Liver (tissue), 9 donors: ENCODE data around the gene TMEM38B. TPM values are rescaled to one million over a fixed set of nuclear protein-coding genes. Genes with fewer than 3 reads are reported as not detected.
"Not testable (repeated sequence)": the region's sequence is repeated elsewhere in the genome, so short reads cannot be mapped to it uniquely, and the experiment has no call there.

Experiments
- DNase-seq: peaks from one replicate; pipeline ENCODE4 v3.0.0-alpha.2; 2017; ENCODE audit warnings: low spot score
- H3K27ac ChIP-seq, 2 donors: one replicate each; pipeline ENCODE4 v1.7.0; 2013; ENCODE audit warnings: inconsistent platforms in 2 of 2, low read length in 2 of 2, control low read depth in 1 of 2, low read depth in 1 of 2, mild to moderate bottlenecking in 1 of 2
- H3K27me3 ChIP-seq, 4 donors: one replicate each; pipeline versions ENCODE4 v1.6.1 to v1.7.0; 2013; ENCODE audit warnings: low read length in 3 of 4, inconsistent platforms in 1 of 4, mild to moderate bottlenecking in 1 of 4, moderate library complexity in 1 of 4; ENCODE audit not compliant: control insufficient read depth in 4 of 4, insufficient read depth in 4 of 4
- H3K36me3 ChIP-seq, 4 donors: one replicate each; pipeline versions ENCODE4 v1.6.1 to v1.7.0; 2013; ENCODE audit warnings: low read length in 3 of 4, mild to moderate bottlenecking in 3 of 4, low read depth in 1 of 4, moderate library complexity in 1 of 4; ENCODE audit not compliant: control insufficient read depth in 4 of 4, insufficient read depth in 3 of 4
- H3K4me1 ChIP-seq, 4 donors: one replicate each; pipeline versions ENCODE4 v1.6.1 to v1.7.0; 2013; ENCODE audit warnings: low read length in 3 of 4, mild to moderate bottlenecking in 3 of 4, moderate library complexity in 1 of 4; ENCODE audit not compliant: control insufficient read depth in 4 of 4, insufficient read depth in 4 of 4
- H3K4me3 ChIP-seq, 3 donors: one replicate each; pipeline versions ENCODE4 v1.6.1 to v1.7.0; 2013; ENCODE audit warnings: low read length in 3 of 3, control low read depth in 1 of 3, low read depth in 1 of 3, mild to moderate bottlenecking in 1 of 3
- H3K9ac ChIP-seq, 2 donors: one replicate each; pipeline ENCODE4 v1.7.0; 2013; ENCODE audit warnings: low read length in 2 of 2, mild to moderate bottlenecking in 2 of 2, moderate library complexity in 2 of 2, control low read depth in 1 of 2, low read depth in 1 of 2
- H3K9me3 ChIP-seq, 4 donors: one replicate each; pipeline versions ENCODE4 v1.6.1 to v1.7.0; 2013; ENCODE audit warnings: low read length in 3 of 4; ENCODE audit not compliant: control insufficient read depth in 4 of 4
- ATF3 ChIP-seq: IDR thresholded peaks from 2 replicates; pipeline ENCODE4 v1.6.1; 2016; ENCODE audit warnings: antibody characterized with exemption
- CTCF ChIP-seq: fragments of 150-350 bp; IDR thresholded peaks from 2 replicates; pipeline ENCODE4 v1.5.1; 2017; ENCODE audit warnings: improper control_type of control experiment, low read depth, low read length; ENCODE audit not compliant: missing input control
- EGR1 ChIP-seq, 2 donors: IDR thresholded peaks; 2 replicates each; pipeline ENCODE4 v1.6.1; 2016 to 2018; ENCODE audit warnings: antibody characterized with exemption in 2 of 2, low read depth in 2 of 2
- FOXA1 ChIP-seq: IDR thresholded peaks from 2 replicates; pipeline ENCODE4 v1.6.1; 2016; ENCODE audit warnings: antibody characterized with exemption
- FOXA2 ChIP-seq: IDR thresholded peaks from 2 replicates; pipeline ENCODE4 v1.6.1; 2016; ENCODE audit warnings: antibody characterized with exemption
- HNF4A ChIP-seq, 2 donors: conservative IDR thresholded peaks; 2 replicates each; pipeline ENCODE4 v1.6.1; 2016; ENCODE audit warnings: antibody characterized with exemption in 2 of 2, mild to moderate bottlenecking in 2 of 2
- HNF4G ChIP-seq: IDR thresholded peaks from 2 replicates; pipeline ENCODE4 v1.6.1; 2016; ENCODE audit warnings: antibody characterized with exemption
- JUND ChIP-seq, 2 donors: IDR thresholded peaks; 2 replicates each; pipeline ENCODE4 v1.6.1; 2016; ENCODE audit warnings: antibody characterized with exemption in 2 of 2
- NR2F2 ChIP-seq: IDR thresholded peaks from 2 replicates; pipeline ENCODE4 v1.6.1; 2016; ENCODE audit warnings: antibody characterized with exemption
- RAD21 ChIP-seq, 2 donors: IDR thresholded peaks; 2 replicates each; pipeline ENCODE4 v1.6.1; 2016; ENCODE audit warnings: antibody characterized with exemption in 2 of 2, mild to moderate bottlenecking in 2 of 2
- REST ChIP-seq: IDR thresholded peaks from 2 replicates; pipeline ENCODE4 v1.6.1; 2016; ENCODE audit warnings: antibody characterized with exemption, mild to moderate bottlenecking
- RXRA ChIP-seq, 2 donors: IDR thresholded peaks; 2 replicates each; pipeline ENCODE4 v1.6.1; 2017 to 2018; ENCODE audit warnings: antibody characterized with exemption in 2 of 2, mild to moderate bottlenecking in 1 of 2
- SP1 ChIP-seq: IDR thresholded peaks from 2 replicates; pipeline ENCODE4 v1.6.1; 2018; ENCODE audit warnings: antibody characterized with exemption, mild to moderate bottlenecking
- TAF1 ChIP-seq: conservative IDR thresholded peaks from 2 replicates; pipeline ENCODE4 v1.6.1; 2016; ENCODE audit warnings: antibody characterized with exemption, mild to moderate bottlenecking
- YY1 ChIP-seq: IDR thresholded peaks from 2 replicates; pipeline ENCODE4 v1.6.1; 2016; ENCODE audit warnings: antibody characterized with exemption, mild to moderate bottlenecking
- ZBTB33 ChIP-seq: IDR thresholded peaks from 2 replicates; pipeline ENCODE4 v1.6.1; 2016; ENCODE audit warnings: antibody characterized with exemption
- WGBS: extraction: QIAGEN DNeasy Blood & Tissue Kit; methylation state at CpG from one replicate; pipeline ENCODE4 v1.1.7; 2013; 5-methylcytosine and 5-hydroxymethylcytosine counted together
- polyA plus RNA-seq, 2 donors: library from polyadenylated mRNA; stranded (reverse) in 1 of 2; unstranded in 1 of 2; fragments of 200-250 nt in 1 of 2; fragments of >200 nt in 1 of 2; fragmentation: Nextera tagmentation in 1 of 2; extraction: Ambion mirVana in 1 of 2; gene quantifications; one replicate each; pipeline versions ENCODE4 v1.2.1 to v1.2.3, GENCODE V29; 2013 to 2015
- total RNA-seq, 2 donors: library from RNA; depleted of rRNA; stranded (reverse); fragments of >200 nt; gene quantifications; one replicate each; pipeline ENCODE4 v1.2.3, GENCODE V29; 2014
- donor health status: healthy.
- donor health status: healthy.
- donor health status: healthy.
- donor health status: healthy.
- donor health status: healthy.

Gene TMEM38B
- total and polyA plus RNA-seq, 4 donors: 7.4 to 21.6 (median 9.2) TPM

- H3K27me3 ChIP-seq: no peaks in the 10 kb centered on the region
- H3K36me3 ChIP-seq: no peaks in the 10 kb centered on the region
- no peak overlapping the region for H3K27ac ChIP-seq
- no peak overlapping the region for H3K9ac ChIP-seq
- no peaks in the 10 kb centered on the region for H3K4me1 ChIP-seq
- TF ChIP-seq HNF4G (no peak), NR2F2 (no peak), ATF3 (no peak), CTCF (no peak), RAD21 (IDR thresholded peaks at IDR 0.05) (no peak), RXRA (IDR thresholded peaks at IDR 0.05) (no peak), FOXA2 (no peak), EGR1 (IDR thresholded peaks at IDR 0.05; ENCODE audit: low read depth in 2 of 2) (no peak), JUND (IDR thresholded peaks at IDR 0.05) (no peak), HNF4A (conservative IDR thresholded peaks at IDR 0.05) (no peak), SP1 (no peak), ZBTB33 (no peak), TAF1 (no peak), REST (no peak), YY1 (no peak), FOXA1 (no peak)
- H3K4me3 ChIP-seq: no peak overlapping the region
- H3K9me3 ChIP-seq: no peaks in the 10 kb centered on the region
- no peak for DNase-seq
These were observed 47.7 kb downstream of the TMEM38B start for GRCh38 chr9:105742088-105742487.

GRCh38 chr9:105747325-105747724, 53.0 kb downstream of the TMEM38B start:
- DNase-seq, H3K9ac ChIP-seq, H3K27ac ChIP-seq, H3K9me3 ChIP-seq, H3K4me1 ChIP-seq, H3K36me3 ChIP-seq, H3K27me3 ChIP-seq, H3K4me3 ChIP-seq: not testable (repeated sequence)
- WGBS: 94% methylated on average over 2 of the region's 3 CpGs
